GM23248 (cell line): ENCODE data around the gene CBX8.

ENCODE experiments used
- EZH2 ChIP-seq: fragments of 200-600 bp; sonication (generic); IDR thresholded peaks from 2 replicates; pipeline ENCODE4 v1.6.1; 2018; ENCODE audit warnings: antibody characterized with exemption, mild to moderate bottlenecking; ENCODE audit not compliant: insufficient read depth, poor library complexity, severe bottlenecking
- EZH2phosphoT487 ChIP-seq: fragments of 200-600 bp; sonication (generic); IDR thresholded peaks from 2 replicates; pipeline ENCODE4 v1.6.1; 2018; ENCODE audit warnings: antibody characterized with exemption, moderate library complexity, mild to moderate bottlenecking, low read depth; ENCODE audit not compliant: insufficient read depth

DNA sequence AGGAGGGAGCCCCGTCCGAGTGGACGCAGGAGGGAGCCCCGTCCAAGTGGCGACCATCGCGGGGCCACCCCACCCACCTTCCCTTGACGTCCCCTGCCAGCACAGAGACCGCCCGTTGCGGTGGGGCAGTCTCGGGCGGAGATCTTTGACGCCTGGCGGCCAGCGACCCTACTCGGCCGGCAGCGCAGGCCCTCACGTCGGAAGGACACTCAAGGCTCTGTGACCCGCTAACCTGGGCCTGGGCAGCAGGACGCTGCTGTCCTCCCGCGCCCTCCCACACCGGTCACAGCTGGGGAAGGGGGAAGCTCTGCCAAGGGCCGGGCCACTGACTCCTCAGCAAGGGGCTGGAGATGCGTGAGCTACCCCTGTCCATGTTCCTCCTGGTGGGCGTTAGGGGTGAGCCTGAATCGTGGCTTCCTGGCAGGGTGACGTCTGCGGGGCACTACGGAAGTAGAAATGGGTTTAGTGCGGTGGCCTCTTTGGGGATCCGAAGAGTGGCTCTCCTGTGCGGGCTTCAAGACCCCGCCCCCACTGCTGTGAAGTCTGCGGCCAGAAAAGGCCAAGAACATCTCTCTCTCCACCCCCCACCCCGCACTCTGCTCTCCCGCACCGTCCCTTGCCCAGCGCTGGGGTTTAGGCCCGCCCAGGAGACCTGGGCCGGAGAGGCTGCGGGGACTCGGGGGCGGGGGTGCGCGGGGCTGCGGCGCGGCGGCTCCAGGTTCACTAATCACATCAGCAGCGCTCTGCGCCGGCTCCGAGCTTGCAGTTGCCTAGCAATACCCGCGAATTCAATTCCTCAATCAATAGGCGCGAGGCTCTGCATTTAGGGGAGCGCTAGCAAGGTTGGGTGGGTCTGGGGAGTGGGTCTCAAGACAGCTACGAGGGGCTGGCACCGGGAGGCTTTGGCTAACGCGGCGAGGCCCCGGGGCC is 5.8 kb downstream of the CBX8 start:
- TF ChIP-seq EZH2 (peak; percentile 95), EZH2phosphoT487 (no peak)
